Measurements from ENCODE around the gene MDH1B. TPM values are rescaled to one million over a fixed set of nuclear protein-coding genes. Genes with fewer than 3 reads are reported as not detected.
"Not testable (repeated sequence)": the region's sequence is repeated elsewhere in the genome, so short reads cannot be mapped to it uniquely, and the experiment has no call there.

The MDH1B gene
- polyA plus RNA-seq, 1 donor from 2014 or later: not detected

DNA sequence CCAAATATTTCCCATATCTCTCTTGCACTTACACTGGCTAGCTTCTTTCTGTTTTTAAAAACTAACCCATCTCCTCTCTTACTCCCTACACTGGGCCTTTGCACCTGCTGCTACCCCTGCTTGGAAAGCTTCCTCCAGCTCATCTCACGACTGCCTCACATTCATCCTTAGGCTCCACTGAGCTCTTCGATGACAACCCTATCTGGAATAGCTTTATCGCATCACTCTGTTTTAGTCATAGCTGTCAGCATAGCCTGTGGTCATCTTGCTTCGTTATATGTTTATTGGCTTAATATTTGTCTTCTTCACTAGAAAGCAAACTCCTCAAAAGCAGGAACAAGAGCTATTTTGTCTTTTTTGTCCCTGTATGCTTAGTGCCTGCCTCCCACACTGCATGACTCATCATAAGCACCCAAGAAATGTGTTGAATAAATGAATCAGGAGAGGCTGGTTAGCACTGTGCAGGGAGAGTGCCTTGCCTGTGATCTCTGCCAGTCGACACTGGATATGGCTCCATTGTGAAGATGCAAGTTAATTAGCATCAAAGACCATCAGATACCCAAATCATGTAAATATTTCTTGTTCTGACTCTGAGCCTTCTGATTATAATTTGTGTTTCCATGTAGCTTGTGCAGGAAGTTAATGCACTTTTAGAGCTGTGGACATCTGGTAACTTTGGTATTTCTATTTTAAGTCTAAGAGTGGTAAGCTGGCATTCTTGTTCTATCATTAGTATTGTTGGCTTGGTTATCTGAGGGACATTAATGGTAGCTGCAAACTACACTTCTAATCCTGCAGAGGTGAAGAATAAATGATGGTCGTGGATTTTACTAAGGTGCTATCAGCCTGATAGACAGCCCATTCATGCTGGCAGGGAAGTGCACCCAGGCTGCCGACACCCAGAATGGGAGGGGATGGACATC lies 36.6 kb downstream of the MDH1B start:
- no peak overlapping the region for H3K27ac Mint-ChIP-seq
- H3K36me3 Mint-ChIP-seq: no peaks in the 10 kb centered on the region
- H3K9me3 Mint-ChIP-seq: peaks cover 0 to 4% (median 2%) of the 10 kb centered on the region in 3 donors
- peaks cover 20% of the 10 kb centered on the region for H3K27me3 Mint-ChIP-seq
- no peaks in the 10 kb centered on the region for H3K4me1 Mint-ChIP-seq
- H3K4me3 Mint-ChIP-seq: no peak overlapping the region

DNA sequence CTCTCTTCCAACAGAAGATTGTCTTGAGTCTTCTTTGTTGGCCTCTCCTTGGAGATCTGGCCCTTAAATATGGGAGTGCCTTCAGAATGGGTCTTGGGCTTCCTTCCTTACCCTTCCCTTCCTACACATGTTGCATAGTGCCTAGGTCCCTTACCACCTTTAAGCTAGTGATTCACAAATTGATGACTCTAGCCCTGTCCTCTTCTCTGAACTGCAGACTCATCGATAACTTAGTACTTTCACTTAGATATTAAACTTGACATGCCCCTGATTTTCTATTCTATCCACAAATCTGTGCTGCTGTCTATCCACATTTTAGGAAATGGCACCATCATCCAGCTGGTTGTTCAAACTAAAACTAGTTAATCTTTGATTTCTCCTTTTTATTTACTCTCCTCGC lies 37.8 kb downstream of the MDH1B start:
- no peaks in the 10 kb centered on the region for H3K4me1 Mint-ChIP-seq
- H3K9me3 Mint-ChIP-seq: peaks cover 0 to 4% (median under 1%) of the 10 kb centered on the region in 3 donors
- H3K36me3 Mint-ChIP-seq: peaks cover 2% of the 10 kb centered on the region
- no peak overlapping the region for H3K27ac Mint-ChIP-seq
- H3K4me3 Mint-ChIP-seq: no peak overlapping the region
- peaks cover 18% of the 10 kb centered on the region for H3K27me3 Mint-ChIP-seq

DNA sequence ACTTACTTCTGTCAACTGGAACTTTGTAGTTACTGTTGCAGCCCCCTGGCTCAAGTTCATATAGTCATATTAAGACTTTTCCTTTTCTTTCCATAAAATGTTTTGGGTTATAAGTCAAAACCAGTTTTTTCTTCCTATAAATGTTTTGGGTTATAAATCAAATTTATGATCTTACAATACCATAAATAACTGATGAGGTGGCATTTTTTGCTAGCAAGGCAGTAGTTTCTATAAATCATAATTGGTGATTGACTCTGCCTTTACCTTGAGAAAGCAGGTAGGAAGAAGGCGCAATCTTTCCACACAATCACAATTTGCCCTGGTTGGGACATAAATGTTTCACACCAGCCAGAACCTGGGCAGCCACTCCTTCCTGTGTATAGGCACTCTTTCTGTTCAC lies 41.8 kb downstream of the MDH1B start:
- Mint-ChIP-seq H3K36me3 (peaks cover 5% of the 10 kb centered on the region), H3K4me3 (no peak overlapping the region), H3K27me3 (peaks cover 8% of the 10 kb centered on the region), H3K27ac (no peak overlapping the region), H3K9me3 (peaks cover 0 to 9% (median 2%) of the 10 kb centered on the region in 3 donors), H3K4me1 (no peaks in the 10 kb centered on the region)

DNA sequence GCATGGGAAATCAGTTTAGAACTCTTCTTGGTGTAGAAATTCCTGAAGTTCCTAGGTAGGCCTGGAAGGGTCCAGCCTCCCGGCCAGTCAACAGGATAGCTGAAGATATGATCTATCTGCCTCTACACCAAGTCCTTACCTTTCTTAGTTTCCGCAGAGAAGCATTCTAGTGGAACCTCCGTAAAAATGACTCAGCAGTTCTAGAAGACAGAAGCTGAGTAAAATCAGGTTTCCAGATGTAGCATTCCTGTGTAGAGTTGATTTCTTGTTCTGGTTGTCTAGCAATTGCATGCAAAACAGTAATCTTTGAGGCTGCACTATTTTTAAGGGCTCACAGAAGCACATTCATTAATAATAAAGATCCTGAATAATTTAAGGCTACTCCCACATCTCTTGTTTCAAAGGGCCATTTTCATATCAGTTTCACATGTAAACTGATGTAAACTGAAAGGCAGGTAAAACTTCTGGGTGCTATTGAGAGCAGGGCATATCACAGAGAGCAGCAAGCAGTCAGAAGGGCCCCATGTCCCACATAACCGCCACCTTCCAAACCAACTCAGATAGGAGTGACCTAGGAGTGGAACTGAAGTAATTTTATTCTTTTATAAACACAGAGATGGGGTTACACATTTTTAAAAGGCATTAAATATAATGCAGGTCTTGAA lies 43.7 kb downstream of the MDH1B start:
- peaks cover 0 to 9% (median 2%) of the 10 kb centered on the region in 3 donors for H3K9me3 Mint-ChIP-seq
- H3K27ac Mint-ChIP-seq: no peak overlapping the region
- peaks cover 5% of the 10 kb centered on the region for H3K36me3 Mint-ChIP-seq
- H3K4me3 Mint-ChIP-seq: no peak overlapping the region
- no peaks in the 10 kb centered on the region for H3K4me1 Mint-ChIP-seq
- peaks cover 3% of the 10 kb centered on the region for H3K27me3 Mint-ChIP-seq

DNA sequence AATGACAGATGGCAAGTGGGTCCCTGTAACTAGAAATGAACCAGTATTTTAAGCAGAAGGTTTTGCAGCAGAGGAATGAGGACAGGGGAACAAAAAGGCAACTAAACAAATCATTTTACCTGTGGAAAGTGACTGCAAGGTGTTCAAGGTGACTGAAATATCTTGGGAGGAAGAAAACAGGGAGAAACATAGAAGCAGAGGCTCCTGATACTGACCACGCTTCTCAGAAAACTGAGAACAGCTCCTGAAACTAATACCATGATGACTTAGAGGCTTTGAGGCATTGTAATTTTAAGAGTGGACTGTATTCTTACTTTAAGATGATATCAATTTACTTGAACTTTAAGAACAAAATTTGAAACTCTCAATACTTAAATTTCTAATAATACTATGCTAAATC lies 46.8 kb downstream of the MDH1B start, which contains the start of gene DYTN:
DYTN (minus strand) TSS at position 101 of the 400 bp plus-strand sequence. CDS start 117 bp downstream, outside the sequence.
- Mint-ChIP-seq H3K27me3 (peaks cover 6% of the 10 kb centered on the region), H3K36me3 (peaks cover 5% of the 10 kb centered on the region), H3K9me3 (peaks cover 0 to 9% (median 0%) of the 10 kb centered on the region in 3 donors), H3K27ac (no peak within 1 kb of the TSS), H3K4me1 (peaks cover 0 to 7% (median 4%) of the 10 kb centered on the region in 3 donors), H3K4me3 (peak within 1 kb of the TSS in 1 of 4 donors; percentile 10)

DNA sequence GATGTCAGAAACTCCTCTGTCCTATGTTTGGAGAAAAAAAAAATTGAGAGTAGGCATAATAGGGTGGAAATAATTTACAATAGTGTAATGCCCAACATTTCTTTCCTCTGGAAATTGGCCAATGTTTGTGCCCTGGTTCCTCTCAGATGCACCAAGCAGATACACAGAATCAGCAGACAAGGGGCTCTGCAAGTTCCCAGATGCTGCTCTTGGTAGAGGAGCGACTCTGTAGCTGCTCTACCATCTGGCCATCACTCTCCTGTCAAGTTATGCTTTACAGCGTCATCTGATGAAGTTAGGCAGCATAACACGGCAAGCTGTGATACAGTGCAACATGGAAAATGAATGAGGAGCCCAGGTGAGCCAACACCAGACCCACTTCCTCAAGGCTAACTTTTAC lies 48.5 kb downstream of the MDH1B start:
- H3K9me3 Mint-ChIP-seq: peaks cover 0 to 4% (median 2%) of the 10 kb centered on the region in 3 donors
- H3K36me3 Mint-ChIP-seq: no peaks in the 10 kb centered on the region

DNA sequence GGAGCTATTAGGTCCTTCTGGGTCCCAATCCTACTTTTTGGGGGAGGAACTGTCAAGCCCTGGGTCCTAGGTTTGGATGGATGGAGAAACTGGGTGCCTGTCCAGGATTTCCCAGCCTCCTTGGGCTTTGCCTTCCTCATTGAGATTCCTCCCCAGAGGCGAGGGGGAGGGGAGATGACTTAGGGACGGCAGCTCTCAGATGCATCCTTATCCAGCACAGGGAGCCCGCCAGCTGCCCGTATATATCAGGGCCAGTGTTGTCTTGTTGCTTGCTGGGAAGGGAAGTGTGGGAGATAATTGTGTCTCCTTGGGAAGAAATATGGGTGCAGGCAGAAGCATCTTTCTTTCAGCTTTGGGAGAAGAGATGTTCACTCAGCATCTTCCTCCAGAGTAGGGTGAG lies 49.9 kb downstream of the MDH1B start:
- H3K4me1 Mint-ChIP-seq, H3K4me3 Mint-ChIP-seq, H3K27ac Mint-ChIP-seq, H3K36me3 Mint-ChIP-seq, H3K9me3 Mint-ChIP-seq, H3K27me3 Mint-ChIP-seq: not testable (repeated sequence)

More for the DNA sequence above, 48.5 kb downstream of the MDH1B start:
- H3K27ac Mint-ChIP-seq: no peak overlapping the region
- peaks cover 6% of the 10 kb centered on the region for H3K27me3 Mint-ChIP-seq
- H3K4me3 Mint-ChIP-seq: no peak overlapping the region
- H3K4me1 Mint-ChIP-seq: peaks cover 0 to 8% (median 4%) of the 10 kb centered on the region in 3 donors

DNA sequence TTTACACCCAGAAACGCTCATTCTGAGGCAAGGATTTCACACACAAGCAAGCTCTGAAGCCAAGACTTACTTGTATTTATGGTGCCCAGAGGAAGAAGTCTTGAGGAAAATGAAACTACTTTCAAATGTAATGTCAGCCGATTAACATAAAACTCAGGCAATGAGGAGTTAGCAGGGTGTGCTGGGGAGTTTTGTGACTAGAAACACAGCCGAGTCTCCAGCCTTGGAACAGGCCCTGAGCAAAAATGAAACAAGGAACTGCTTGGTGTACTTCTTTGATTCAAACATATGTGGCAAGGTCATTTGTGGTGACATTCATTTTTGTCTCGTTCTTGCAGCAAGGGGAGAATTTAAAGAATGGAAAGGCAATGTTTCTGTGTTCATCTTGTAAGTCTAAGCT lies 51.4 kb downstream of the MDH1B start:
- Mint-ChIP-seq H3K27ac (no peak overlapping the region), H3K4me1 (peaks cover 0 to 8% (median 4%) of the 10 kb centered on the region in 3 donors), H3K27me3 (peaks cover 7% of the 10 kb centered on the region), H3K9me3 (peaks cover 0 to 2% (median under 1%) of the 10 kb centered on the region in 3 donors), H3K36me3 (no peaks in the 10 kb centered on the region), H3K4me3 (peak overlapping the region in 2 of 4 donors; percentile 1 to 74)

DNA sequence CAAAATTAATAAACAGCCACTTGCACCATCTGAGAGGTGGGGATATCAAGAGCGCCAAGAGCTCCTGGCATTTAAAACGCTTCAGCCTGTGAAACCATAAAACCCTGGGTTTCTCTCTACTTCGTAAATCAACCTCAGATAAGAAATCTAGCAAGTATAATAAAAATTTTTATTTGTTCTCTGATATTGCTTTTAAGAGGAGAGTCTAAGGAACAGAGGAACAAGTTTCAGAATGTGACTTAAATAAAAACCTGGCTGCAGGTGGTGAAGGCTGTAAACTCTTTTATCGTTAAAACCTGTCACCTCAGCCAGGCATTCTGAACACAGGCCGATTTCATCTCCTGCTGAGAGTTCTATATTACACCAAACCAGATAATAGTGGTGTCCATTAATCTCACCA lies 56.8 kb downstream of the MDH1B start:
- Mint-ChIP-seq H3K27ac (no peak overlapping the region), H3K9me3 (peaks cover 0 to 2% (median 0%) of the 10 kb centered on the region in 3 donors), H3K36me3 (no peaks in the 10 kb centered on the region), H3K4me1 (peaks cover 0 to under 1% (median 0%) of the 10 kb centered on the region in 3 donors), H3K4me3 (no peak overlapping the region), H3K27me3 (peaks cover 1% of the 10 kb centered on the region)

DNA sequence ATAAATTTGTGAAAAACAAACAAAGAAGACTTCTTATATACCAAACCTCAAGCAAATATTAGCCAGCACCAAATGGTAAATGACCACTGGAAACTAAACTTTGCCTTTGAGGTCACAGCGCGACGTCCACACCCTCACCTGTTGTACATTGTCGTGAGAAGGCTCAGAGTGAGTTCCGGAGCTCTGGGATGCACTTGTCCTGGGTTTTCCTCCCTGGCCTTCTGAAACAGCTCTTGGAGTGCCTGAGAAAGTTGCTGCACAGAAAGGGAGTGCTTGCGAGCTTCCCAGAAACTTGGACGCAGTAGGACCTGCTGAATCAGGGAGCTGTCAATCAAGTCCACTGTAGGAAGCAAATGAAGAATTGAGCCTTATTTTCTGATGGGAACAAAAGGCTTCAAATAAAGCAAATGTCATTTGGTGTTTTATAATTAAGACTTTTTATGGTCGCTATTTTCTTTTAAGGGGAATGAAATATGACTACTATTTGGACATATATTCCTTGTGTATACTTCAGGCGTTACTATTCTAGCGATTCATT lies 57.9 kb downstream of the MDH1B start:
- H3K27me3 Mint-ChIP-seq: peaks cover 5% of the 10 kb centered on the region
- no peaks in the 10 kb centered on the region for H3K36me3 Mint-ChIP-seq
- H3K9me3 Mint-ChIP-seq: no peaks in the 10 kb centered on the region
- no peak overlapping the region for H3K27ac Mint-ChIP-seq
- no peak overlapping the region for H3K4me3 Mint-ChIP-seq
- H3K4me1 Mint-ChIP-seq: no peaks in the 10 kb centered on the region

DNA sequence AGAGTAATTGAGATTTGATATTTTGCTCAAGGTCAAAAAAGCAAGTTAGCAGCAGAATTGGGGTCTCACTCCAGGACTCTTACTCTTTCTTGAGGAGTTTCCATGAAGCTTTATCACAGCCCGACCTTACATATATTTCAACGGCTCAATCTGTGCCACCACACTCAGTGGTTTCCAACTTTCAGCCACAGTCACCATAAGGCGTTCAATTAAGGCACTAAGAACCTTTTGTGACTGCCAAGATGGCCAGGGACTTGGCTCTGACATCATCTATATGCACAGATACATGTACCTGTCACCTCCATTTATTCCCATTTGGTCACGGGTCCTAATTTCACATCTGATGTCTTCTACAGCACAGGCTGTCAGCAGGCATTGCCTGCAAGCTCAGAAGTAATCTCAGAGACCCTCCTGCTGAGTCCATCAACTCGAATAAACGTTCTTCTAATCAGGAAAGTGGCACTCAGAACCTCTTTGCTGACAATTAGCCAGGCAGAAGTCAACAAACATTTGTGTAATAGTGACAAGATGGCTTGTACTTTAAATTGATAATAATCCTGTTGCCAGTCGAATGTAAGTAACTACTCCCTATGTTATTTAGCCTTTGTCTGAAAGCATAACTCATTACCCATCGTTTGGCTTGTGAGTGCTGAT lies 63.0 kb downstream of the MDH1B start:
- Mint-ChIP-seq H3K36me3 (no peaks in the 10 kb centered on the region), H3K4me1 (peaks cover 0 to 2% (median 2%) of the 10 kb centered on the region in 3 donors), H3K4me3 (no peak overlapping the region), H3K27me3 (peaks cover 11% of the 10 kb centered on the region), H3K9me3 (no peaks in the 10 kb centered on the region), H3K27ac (no peak overlapping the region)

DNA sequence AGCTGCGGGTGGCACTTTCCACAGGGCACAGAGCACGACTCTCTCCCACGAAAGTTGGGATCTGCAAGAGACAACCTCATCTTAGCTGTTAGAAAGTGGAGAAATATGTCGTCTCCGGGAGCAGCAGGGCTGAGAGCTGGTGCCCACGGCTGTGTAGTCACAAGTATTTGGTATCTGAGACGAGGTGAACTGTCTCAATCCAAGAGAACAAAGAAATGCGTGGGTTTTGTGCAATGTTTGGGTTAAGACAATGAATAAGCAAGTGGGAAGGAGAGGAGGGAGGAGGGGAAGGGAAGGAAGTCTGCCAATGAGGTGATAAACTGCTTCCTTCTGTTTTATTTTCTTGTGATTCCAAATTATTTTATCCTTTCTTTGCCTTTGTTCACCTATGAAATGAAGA lies 65.0 kb downstream of the MDH1B start:
- H3K9me3 Mint-ChIP-seq: no peaks in the 10 kb centered on the region
- H3K4me3 Mint-ChIP-seq: peak overlapping the region in 1 of 4 donors; percentile 10
- peaks cover 11% of the 10 kb centered on the region for H3K27me3 Mint-ChIP-seq
- peaks cover 0 to 2% (median 2%) of the 10 kb centered on the region in 3 donors for H3K4me1 Mint-ChIP-seq
- no peak overlapping the region for H3K27ac Mint-ChIP-seq
- no peaks in the 10 kb centered on the region for H3K36me3 Mint-ChIP-seq

DNA sequence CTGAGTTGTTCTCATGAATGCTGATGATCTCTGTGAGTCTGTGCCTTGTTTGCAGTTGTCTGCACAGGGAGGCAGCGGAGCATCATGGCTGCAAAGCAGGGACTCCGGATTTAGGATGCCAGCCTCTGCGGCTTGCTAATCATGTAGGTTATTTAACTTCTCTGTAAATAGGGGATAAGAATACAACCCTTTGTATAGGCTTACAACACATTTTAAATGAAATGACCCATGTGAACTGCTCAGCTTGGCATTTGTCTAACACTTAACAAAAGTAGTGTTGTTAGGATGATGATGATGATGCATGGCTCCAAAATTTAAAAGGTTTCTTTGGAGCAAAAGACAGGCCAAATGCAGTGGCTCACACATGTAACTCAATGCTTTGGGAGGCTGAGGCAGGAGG lies 66.3 kb downstream of the MDH1B start:
- Mint-ChIP-seq H3K27ac (no peak overlapping the region), H3K4me1 (peaks cover 0 to 2% (median 2%) of the 10 kb centered on the region in 3 donors), H3K4me3 (no peak overlapping the region), H3K9me3 (no peaks in the 10 kb centered on the region), H3K36me3 (no peaks in the 10 kb centered on the region), H3K27me3 (peaks cover 11% of the 10 kb centered on the region)

DNA sequence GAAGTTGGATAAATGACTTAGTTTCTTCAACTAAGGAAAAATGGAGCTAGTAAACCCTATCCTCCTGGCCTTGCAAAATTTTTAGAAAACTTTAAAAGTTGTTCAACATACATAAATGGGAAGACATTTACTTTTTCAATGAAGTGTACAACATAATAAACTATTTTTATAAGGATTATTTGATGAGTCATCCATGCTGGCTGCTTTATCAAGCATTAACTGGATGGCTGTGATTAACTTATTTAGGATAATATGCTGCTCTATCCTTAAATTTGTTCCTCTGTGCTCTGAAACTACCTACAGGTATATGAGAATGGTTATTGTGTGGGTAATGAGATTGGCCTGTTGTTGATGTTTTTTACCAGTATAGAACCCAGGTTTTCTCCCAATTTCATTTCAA lies 68.2 kb downstream of the MDH1B start:
- peaks cover 0 to 2% (median 2%) of the 10 kb centered on the region in 3 donors for H3K4me1 Mint-ChIP-seq
- H3K27me3 Mint-ChIP-seq: peaks cover 6% of the 10 kb centered on the region
- H3K36me3 Mint-ChIP-seq: no peaks in the 10 kb centered on the region
- no peak overlapping the region for H3K4me3 Mint-ChIP-seq
- no peaks in the 10 kb centered on the region for H3K9me3 Mint-ChIP-seq
- peak overlapping the region in 1 of 3 donors; percentile 24 for H3K27ac Mint-ChIP-seq

Data from IgD-negative memory B cell (primary cell).